WTC11 (cell line): ENCODE measurements around the gene DUSP2. TPM values are rescaled to one million over a fixed set of nuclear protein-coding genes. Genes with fewer than 3 reads are reported as not detected.

Experiments
- ATAC-seq: fragments of 200-7000 bp; cut with Tn5 transposase; 2 replicates; pipeline ENCODE4 v1.10.0; 2021; ENCODE audit warnings: mild to moderate bottlenecking, moderate library complexity
- CTCF ChIA-PET: fragments of 300-600 bp; sonication (Branson Sonifier 250); formaldehyde crosslinking; loops from one replicate; lab custom pipeline; 2021; ENCODE audit warnings: antibody characterized with exemption; lab: Charles Lee
- POLR2A ChIA-PET: fragments of 350-600 bp; sonication (Branson Sonifier 250); formaldehyde crosslinking; loops from one replicate; lab custom pipeline; 2021; ENCODE audit warnings: antibody characterized with exemption; lab: Charles Lee
- DNase-seq: peaks from one replicate; pipeline ENCODE4 v3.0.0; 2021; ENCODE audit warnings: low spot score
- H3K27ac Mint-ChIP-seq: 2 replicates; pipeline ENCODE4 v1.8.0; 2021; ENCODE audit warnings: mixed read lengths
- H3K27me3 Mint-ChIP-seq: 2 replicates; pipeline ENCODE4 v1.8.0; 2021; ENCODE audit warnings: low read depth, mild to moderate bottlenecking, moderate library complexity, mixed read lengths
- H3K36me3 Mint-ChIP-seq: 2 replicates; pipeline ENCODE4 v1.8.0; 2021; ENCODE audit warnings: mixed read lengths
- H3K4me1 Mint-ChIP-seq: 2 replicates; pipeline ENCODE4 v1.8.0; 2022; ENCODE audit warnings: mixed read lengths
- H3K4me3 Mint-ChIP-seq: 2 replicates; pipeline ENCODE4 v1.8.0; 2021; ENCODE audit warnings: mild to moderate bottlenecking, moderate library complexity, mixed read lengths
- H3K9me3 Mint-ChIP-seq: 2 replicates; pipeline ENCODE4 v1.8.0; 2021; ENCODE audit warnings: mixed read lengths
- SMAD3 ChIP-seq: sonication (generic); formaldehyde crosslinking; IDR thresholded peaks from 2 replicates; pipeline ENCODE4 v1.8.0; 2022; ENCODE audit warnings: missing genetic modification reagents, mild to moderate bottlenecking, borderline replicate concordance
- SP1 ChIP-seq: sonication (generic); formaldehyde crosslinking; conservative IDR thresholded peaks from 2 replicates; pipeline ENCODE4 v1.8.1; 2022; ENCODE audit warnings: missing genetic modification reagents
- total RNA-seq: library from RNA; stranded (reverse); gene quantifications from 3 replicates; pipeline ENCODE4 v1.2.3, GENCODE V29; 2021
- TF ChIP-seq, protein P1 (sequence below): fragments of 250-450 bp; sonication (Bioruptor Pico); conservative IDR thresholded peaks from 2 replicates; pipeline ENCODE4 v1.9.0; 2021; ENCODE audit warnings: mild to moderate bottlenecking
- TF ChIP-seq, protein P2 (sequence below): fragments of 250-450 bp; sonication (Bioruptor Pico); IDR thresholded peaks from 2 replicates; pipeline ENCODE4 v1.8.0; 2021; ENCODE audit warnings: mild to moderate bottlenecking
- TF ChIP-seq, protein P3 (sequence below): sonication (generic); formaldehyde crosslinking; IDR thresholded peaks from 2 replicates; pipeline ENCODE4 v1.8.1; 2022; ENCODE audit warnings: low read depth, mild to moderate bottlenecking, moderate library complexity, missing genetic modification reagents, borderline replicate concordance
- TF ChIP-seq, protein P4 (sequence below): sonication (generic); formaldehyde crosslinking; IDR thresholded peaks from 2 replicates; pipeline ENCODE4 v1.8.1; 2023; ENCODE audit warnings: mild to moderate bottlenecking, missing genetic modification reagents, moderate library complexity
- TF ChIP-seq, protein P5 (sequence below): sonication (generic); formaldehyde crosslinking; IDR thresholded peaks from 2 replicates; pipeline ENCODE4 v1.8.1; 2022; ENCODE audit warnings: mild to moderate bottlenecking, moderate library complexity, missing genetic modification reagents
- TF ChIP-seq, protein P6 (sequence below): sonication (generic); formaldehyde crosslinking; IDR thresholded peaks from 2 replicates; pipeline ENCODE4 v1.8.0; 2023; ENCODE audit warnings: missing genetic modification reagents, mild to moderate bottlenecking, borderline replicate concordance
- TF ChIP-seq, protein P7 (sequence below): sonication (generic); formaldehyde crosslinking; conservative IDR thresholded peaks from 2 replicates; pipeline ENCODE4 v1.8.1; 2022; ENCODE audit warnings: mild to moderate bottlenecking, missing genetic modification reagents

The DUSP2 gene
- total RNA-seq, 1 experiment from 2014 or later, result 4.7 TPM

DNA sequence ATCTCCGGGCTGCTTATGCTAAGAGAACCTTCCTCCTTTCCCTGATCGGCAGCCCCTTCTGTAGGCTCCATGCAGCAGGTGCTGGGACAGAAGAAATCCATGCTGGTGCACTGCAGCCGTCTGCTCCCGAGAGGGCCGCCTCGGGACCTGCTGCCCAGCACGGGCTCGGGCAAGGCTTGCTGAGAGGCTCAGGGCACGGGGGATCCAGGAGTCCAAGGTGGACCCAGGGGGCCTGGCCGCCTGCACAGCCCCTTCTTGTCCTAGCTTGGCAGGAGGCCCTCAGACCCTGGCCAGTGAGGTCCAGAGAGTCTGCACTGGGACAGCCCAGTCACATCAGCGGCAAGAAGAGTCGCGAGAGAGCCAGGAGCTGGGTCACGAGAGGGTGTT is 13.3 kb upstream of the DUSP2 start:
- Mint-ChIP-seq H3K36me3 (no peaks in the 10 kb centered on the region), H3K9me3 (peaks cover 3% of the 10 kb centered on the region; the same call in 1 of the 2 replicates), H3K27me3 (no peaks in the 10 kb centered on the region; the same call in 1 of the 2 replicates), H3K4me1 (peaks cover 11% of the 10 kb centered on the region), H3K27ac (no peak overlapping the region), H3K4me3 (no peak overlapping the region)
- TF ChIP-seq, protein P1, sequence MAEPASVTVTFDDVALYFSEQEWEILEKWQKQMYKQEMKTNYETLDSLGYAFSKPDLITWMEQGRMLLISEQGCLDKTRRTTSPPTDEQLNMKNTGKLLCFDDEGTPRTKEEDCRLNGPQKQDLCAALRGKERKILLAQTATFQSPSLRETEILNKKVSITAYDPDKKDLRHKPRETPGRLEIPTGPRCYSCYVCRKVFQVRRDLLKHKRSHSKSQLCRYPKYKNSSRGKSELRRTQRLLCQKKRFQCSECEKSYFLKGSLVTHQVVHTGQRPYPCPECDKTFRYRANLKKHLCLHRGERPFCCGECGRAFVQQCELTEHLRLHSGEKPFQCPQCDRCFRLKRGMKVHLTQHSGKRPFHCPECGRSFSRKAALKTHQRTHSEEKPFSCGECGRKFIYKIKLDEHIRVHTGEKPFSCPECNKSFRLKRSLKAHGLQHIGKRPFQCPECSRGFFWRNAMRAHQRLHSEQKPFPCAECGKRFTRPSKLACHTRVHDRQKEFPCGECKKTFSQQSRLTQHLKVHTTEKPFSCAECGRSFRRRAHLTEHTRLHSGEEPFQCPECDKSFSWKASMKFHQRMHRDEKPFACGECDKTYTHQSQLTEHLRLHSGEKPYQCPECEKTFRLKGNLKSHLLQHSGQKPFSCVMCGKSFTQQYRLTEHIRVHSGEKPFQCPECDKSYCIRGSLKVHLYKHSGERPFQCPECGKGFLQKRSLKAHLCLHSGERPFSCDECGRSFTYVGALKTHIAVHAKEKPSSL (CRISPR knock-in tag), result no peak
- TF ChIP-seq, protein P2, sequence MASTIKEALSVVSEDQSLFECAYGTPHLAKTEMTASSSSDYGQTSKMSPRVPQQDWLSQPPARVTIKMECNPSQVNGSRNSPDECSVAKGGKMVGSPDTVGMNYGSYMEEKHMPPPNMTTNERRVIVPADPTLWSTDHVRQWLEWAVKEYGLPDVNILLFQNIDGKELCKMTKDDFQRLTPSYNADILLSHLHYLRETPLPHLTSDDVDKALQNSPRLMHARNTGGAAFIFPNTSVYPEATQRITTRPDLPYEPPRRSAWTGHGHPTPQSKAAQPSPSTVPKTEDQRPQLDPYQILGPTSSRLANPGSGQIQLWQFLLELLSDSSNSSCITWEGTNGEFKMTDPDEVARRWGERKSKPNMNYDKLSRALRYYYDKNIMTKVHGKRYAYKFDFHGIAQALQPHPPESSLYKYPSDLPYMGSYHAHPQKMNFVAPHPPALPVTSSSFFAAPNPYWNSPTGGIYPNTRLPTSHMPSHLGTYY (CRISPR knock-in tag), result no peak
- POLR2A ChIA-PET, result no interaction called here
- CTCF ChIA-PET, result interaction anchor here (1.5 to 3.9 kb wide), 3 partner anchors 16 to 136 kb away, joined by 7 to 23 read pairs (median 11); partner anchors contain the start of gene ASTL
- ATAC-seq (no peak), DNase-seq (no peak)

DNA sequence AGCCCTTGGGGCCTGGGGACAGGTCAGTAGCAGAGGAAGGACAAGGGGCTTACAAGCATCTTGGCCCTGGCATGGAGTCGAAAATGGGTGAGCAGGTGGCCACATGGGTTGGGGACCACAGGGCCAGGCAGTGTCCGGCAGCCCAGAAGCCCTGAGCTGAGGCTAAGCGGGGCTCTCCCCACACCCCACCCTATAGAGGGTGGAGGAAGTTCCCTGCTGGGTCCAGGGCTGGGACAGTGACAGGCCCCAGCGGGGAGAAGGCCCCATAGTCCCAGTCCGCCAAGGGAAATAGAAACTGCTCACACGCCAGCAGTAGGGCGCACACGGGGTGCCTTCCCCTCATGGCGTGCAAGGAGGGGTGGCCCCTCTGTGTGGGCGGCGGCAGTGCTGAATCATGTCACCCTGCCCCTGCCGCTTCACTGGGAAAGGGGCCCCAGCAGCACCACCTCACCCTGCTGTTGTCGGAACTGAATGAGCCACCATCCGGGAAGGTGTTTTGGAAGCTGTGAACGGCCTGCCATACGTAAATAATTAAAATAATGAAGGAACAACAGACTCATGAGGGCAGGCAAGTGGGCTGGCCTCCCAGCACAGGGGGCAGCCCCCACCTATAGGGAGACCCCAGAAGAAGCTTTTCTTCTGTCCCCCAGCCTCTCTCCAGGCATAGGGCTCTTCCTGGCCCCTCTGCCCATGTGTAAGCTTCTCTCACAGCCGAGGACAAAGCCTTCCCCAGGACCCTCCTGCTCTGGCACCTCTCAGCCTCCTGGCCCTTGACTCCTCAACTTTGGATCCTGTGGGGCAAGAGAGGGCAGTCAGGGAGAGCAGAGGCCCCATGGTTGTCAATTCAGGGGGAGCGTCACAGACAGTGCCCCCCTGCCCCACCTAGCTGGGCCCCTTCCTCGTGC is 12.7 kb upstream of the DUSP2 start:
- H3K27ac Mint-ChIP-seq, result no peak overlapping the region
- ChIA-PET CTCF (interaction anchor here (1.5 to 3.9 kb wide), 3 partner anchors 17 to 135 kb away, joined by 7 to 23 read pairs (median 11); partner anchors contain the start of gene ASTL), POLR2A (no interaction called here)
- peaks cover 3% of the 10 kb centered on the region; the same call in 1 of the 2 replicates for H3K9me3 Mint-ChIP-seq
- TF ChIP-seq, protein P3, sequence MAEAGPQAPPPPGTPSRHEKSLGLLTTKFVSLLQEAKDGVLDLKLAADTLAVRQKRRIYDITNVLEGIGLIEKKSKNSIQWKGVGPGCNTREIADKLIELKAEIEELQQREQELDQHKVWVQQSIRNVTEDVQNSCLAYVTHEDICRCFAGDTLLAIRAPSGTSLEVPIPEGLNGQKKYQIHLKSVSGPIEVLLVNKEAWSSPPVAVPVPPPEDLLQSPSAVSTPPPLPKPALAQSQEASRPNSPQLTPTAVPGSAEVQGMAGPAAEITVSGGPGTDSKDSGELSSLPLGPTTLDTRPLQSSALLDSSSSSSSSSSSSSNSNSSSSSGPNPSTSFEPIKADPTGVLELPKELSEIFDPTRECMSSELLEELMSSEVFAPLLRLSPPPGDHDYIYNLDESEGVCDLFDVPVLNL (CRISPR knock-in tag), result no peak
- TF ChIP-seq SP1, result no peak
- TF ChIP-seq SMAD3, result no peak
- TF ChIP-seq, protein P4, sequence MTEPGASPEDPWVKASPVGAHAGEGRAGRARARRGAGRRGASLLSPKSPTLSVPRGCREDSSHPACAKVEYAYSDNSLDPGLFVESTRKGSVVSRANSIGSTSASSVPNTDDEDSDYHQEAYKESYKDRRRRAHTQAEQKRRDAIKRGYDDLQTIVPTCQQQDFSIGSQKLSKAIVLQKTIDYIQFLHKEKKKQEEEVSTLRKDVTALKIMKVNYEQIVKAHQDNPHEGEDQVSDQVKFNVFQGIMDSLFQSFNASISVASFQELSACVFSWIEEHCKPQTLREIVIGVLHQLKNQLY (CRISPR knock-in tag), result no peak
- TF ChIP-seq, protein P5, sequence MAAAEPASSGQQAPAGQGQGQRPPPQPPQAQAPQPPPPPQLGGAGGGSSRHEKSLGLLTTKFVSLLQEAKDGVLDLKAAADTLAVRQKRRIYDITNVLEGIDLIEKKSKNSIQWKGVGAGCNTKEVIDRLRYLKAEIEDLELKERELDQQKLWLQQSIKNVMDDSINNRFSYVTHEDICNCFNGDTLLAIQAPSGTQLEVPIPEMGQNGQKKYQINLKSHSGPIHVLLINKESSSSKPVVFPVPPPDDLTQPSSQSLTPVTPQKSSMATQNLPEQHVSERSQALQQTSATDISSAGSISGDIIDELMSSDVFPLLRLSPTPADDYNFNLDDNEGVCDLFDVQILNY (CRISPR knock-in tag), result no peak
- TF ChIP-seq, protein P6, sequence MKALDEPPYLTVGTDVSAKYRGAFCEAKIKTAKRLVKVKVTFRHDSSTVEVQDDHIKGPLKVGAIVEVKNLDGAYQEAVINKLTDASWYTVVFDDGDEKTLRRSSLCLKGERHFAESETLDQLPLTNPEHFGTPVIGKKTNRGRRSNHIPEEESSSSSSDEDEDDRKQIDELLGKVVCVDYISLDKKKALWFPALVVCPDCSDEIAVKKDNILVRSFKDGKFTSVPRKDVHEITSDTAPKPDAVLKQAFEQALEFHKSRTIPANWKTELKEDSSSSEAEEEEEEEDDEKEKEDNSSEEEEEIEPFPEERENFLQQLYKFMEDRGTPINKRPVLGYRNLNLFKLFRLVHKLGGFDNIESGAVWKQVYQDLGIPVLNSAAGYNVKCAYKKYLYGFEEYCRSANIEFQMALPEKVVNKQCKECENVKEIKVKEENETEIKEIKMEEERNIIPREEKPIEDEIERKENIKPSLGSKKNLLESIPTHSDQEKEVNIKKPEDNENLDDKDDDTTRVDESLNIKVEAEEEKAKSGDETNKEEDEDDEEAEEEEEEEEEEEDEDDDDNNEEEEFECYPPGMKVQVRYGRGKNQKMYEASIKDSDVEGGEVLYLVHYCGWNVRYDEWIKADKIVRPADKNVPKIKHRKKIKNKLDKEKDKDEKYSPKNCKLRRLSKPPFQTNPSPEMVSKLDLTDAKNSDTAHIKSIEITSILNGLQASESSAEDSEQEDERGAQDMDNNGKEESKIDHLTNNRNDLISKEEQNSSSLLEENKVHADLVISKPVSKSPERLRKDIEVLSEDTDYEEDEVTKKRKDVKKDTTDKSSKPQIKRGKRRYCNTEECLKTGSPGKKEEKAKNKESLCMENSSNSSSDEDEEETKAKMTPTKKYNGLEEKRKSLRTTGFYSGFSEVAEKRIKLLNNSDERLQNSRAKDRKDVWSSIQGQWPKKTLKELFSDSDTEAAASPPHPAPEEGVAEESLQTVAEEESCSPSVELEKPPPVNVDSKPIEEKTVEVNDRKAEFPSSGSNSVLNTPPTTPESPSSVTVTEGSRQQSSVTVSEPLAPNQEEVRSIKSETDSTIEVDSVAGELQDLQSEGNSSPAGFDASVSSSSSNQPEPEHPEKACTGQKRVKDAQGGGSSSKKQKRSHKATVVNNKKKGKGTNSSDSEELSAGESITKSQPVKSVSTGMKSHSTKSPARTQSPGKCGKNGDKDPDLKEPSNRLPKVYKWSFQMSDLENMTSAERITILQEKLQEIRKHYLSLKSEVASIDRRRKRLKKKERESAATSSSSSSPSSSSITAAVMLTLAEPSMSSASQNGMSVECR (CRISPR knock-in tag), result no peak
- TF ChIP-seq, protein P7, sequence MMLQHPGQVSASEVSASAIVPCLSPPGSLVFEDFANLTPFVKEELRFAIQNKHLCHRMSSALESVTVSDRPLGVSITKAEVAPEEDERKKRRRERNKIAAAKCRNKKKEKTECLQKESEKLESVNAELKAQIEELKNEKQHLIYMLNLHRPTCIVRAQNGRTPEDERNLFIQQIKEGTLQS (CRISPR knock-in tag), result no peak
- no peak overlapping the region for H3K4me3 Mint-ChIP-seq
- no peaks in the 10 kb centered on the region for H3K36me3 Mint-ChIP-seq
- ATAC-seq, result peak; percentile 8
- peaks cover 14% of the 10 kb centered on the region for H3K4me1 Mint-ChIP-seq
- no peak for DNase-seq
- no peaks in the 10 kb centered on the region; the same call in 1 of the 2 replicates for H3K27me3 Mint-ChIP-seq
